Measurements from ENCODE around the gene LYZL4. TPM values are rescaled to one million over a fixed set of nuclear protein-coding genes. Genes with fewer than 3 reads are reported as not detected.

LYZL4 gene
- total RNA-seq, 1 donor: not detected

DNA sequence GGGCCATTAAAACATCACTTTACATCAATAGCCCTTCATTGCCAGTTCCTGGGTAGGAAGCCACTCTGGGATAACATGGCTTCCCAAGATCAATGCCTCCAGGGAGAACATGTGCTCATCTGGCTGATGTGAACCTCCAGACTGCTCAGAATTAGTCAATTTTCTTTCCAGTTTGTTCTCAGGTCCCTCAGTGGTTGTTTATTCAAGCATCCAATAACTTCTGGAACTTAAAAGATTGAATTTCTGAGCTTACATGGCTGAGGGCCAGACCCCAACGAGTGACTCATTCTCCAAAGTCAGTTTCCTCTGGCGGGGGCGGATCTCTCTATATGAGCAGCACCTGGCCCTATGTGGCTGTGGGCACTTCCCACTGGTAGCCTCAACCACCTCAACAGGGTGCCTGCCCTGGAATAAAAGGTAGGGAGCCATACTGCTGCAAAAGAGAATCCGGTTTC, 34.0 kb downstream of the LYZL4 start:
- peak in 2 of 3 donors; percentile 68 to 80 for DNase-seq (ENCODE audit: low read depth in 2 of 3, low spot score in 2 of 3)

DNA sequence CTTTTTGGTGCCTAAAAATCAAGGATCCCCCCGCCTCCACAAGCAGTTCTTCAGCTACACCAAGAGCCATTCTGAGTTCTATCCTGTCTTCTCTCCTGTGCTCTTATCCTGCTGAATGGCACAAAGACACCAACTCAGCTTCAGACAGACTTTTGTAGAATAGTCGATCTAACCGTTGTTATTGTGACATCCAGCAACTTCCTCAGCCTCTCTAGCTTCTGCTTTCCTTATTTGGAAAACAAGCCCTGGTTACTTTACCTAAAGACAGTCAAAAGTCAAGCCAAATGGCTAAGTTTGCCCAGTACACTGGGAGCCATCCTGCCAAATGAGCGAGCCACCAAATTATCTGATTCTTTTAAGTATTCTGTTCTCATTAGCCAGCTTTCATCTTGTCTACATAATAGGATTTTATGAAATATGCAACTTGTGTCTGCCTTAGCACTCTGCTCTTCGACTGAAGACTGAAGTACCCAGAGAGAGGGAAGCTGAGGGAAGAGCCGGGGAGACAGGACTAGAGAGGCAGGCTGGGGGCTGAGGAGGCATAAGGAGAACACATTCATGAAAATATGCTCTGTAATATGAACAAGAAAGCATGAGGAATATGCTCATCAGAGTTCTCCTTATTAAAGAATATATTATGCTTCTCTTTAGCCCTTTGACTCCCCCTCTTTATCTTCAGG, 35.1 kb downstream of the LYZL4 start:
- DNase-seq (ENCODE audit: low read depth in 2 of 3, low spot score in 2 of 3): no peak

DNA sequence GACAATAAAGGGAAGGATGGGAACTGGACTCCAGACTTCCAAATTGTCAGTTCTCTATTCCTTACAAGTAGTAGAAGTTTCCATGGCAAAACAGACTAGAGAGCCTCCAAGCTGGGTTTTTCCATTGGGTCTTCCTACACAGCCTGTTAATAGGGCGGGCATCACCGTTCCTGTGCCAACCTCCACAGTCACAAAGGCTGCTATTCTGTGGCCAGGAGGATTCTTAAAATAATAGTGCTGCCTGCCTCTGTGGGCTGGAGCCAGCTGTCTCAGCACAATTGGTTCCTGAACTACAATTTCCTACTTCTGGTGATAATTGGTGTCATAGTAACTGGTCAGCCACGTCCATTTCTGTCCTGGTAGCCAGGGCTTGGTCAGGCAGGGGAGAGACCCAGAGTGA, 38.6 kb downstream of the LYZL4 start:
- no peak for DNase-seq (ENCODE audit: low read depth in 2 of 3, low spot score in 2 of 3)

DNA sequence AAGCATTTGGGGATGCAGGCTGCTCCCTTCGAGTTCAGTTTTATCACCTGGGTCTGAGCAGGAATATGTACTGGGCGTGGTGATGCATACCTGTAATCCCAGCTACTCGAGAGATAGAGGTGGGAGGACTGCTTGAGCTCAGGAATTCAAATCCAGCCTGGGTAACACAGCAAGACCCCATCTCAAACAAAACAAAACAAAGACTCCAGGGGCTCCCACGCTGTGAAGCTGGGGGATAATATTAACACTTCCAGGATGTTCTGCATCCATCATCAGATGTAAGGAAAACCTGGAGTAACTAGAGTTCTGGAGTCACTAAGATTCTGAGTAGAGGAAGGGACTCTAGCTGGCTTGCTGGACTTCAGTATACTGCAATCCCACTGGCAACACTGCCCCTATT, 40.6 kb downstream of the LYZL4 start:
- no peak for DNase-seq (ENCODE audit: low read depth in 2 of 3, low spot score in 2 of 3)

DNA sequence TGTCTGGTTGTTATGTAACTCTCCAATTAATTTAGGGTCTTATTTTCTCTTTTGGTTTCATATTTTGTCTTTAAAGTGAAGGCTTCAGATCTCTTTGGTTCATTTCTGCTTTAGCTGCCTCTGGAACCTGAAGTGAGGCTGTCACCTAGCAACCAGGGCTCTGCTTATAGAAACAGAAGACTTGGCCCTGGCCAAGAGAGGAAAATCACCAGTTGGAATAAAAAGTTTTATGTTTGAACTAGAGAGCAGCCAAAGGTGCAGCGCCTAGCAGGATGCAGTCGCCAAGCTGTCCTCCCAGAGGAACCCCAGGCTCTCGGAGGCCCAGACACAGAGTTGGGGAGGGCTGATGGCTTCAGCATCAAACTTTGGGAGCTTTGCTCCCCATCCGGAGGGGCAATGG, 41.1 kb downstream of the LYZL4 start:
- DNase-seq (ENCODE audit: low read depth in 2 of 3, low spot score in 2 of 3): peak in 2 of 3 donors; percentile 58 to 82

DNA sequence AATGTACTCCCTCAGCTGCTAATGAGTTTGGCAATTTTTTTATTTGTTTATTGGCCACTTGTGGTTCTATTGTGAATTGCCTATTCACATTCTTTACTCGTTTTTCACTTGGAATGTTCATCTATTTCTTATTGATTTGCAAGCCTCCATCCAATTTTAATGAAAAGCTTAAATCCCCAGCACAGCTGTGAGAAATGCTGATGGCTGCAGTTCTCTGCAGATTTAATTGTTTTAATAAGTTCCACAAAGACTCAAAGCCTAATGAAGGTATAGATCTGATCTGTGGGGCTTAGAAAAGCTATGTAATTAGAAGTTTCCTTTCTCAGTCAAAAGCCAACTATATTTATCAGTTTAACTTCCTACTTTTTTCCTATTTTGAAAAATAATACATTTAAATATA, 41.5 kb downstream of the LYZL4 start:
- no peak for DNase-seq (ENCODE audit: low read depth in 2 of 3, low spot score in 2 of 3)

DNA sequence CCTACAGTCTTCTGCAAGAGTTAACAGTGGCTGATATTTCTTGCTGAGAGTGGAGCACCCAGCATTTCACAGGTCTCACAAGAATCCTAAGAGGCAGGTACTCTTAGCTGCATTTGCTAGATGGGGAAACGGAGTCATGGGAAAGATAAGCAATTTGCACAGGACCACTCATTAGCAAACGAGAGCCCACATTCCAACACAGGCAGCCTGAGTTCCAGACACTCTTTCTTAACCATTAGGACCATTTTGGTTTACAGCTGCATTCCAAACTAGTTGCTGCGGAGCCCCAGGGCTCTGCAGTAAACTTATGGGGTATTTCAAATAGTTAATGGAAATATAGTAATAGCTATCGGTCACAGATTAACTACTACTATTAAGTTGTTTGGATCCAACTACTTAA, 42.5 kb downstream of the LYZL4 start:
- no peak for DNase-seq (ENCODE audit: low read depth in 2 of 3, low spot score in 2 of 3)

DNA sequence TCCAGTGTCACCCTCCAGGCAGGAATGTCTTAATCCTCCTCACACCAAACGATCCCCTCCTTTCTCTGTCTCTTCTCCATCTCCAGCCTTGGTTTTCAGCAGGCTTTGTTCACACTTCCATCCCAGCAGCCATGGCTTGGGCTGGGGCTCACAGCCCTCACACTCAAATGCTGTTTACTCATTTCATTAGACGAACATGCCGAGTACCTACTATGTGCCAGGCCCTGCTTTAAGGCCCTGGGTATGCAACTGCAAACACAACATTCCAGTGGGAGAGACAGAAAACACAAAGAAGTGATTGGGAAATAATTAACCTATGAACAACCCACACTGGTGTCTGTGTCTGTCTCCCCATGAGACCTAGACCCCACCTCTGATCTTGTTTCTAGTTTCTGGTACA, 43.9 kb downstream of the LYZL4 start:
- no peak for DNase-seq (ENCODE audit: low read depth in 2 of 3, low spot score in 2 of 3)

DNA sequence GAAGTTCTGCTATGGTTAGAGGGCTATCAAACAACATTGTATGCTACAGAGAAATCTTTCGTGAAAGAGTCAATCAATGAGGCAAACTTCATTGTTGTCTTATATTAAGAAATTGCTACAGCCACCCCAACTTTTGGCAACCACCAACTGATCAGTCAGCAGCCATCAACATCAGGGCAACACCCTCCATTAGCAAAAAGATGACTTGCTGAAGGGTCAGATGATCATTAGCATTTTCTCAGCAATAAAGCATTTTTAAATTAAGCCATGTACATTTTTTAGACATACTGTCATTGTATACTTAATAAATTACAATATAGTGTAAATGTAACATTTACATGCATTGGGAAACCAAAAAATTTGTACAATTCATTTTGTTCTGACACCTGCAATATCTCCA, 53.1 kb downstream of the LYZL4 start:
- no peak for DNase-seq (ENCODE audit: low read depth in 2 of 3, low spot score in 2 of 3)

DNA sequence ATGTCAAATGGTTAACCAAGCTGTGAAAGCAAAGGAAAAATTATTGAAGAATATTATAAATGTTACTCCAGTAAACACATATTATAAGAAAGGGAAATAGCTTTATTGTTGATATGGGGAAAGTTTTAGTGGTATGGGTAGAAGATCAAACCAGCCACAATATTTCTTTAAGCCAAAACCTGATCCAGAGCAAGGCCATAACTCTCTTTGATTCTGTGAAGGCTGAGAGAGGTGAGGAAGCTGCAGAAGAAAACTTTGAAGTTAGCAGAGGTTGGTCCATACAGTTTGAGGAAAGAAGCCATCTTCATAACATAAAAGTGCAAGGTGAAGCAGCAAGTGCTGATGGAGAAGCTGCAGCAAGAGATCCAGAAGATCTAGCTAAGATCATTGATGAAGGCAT, 54.8 kb downstream of the LYZL4 start:
- no peak for DNase-seq (ENCODE audit: low read depth in 2 of 3, low spot score in 2 of 3)

DNA sequence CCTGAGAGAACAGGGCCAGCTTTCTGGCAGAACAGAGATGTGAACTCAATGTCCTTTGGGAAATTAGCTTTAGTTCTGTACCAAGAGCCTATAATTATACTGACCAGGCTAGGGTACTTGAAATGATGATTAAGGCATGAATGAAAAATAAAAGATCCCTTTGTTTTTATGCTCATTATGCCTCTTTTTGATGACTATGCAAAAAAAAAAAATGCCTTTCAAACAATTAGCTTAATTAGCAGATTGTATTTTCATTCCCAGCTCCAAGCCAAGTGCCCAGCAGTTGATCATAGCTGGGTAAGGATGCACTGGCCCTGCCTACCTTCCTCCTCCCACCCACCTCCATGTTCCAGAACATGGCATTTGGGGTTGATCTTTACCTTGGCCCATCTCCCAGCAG, 56.8 kb downstream of the LYZL4 start:
- DNase-seq (ENCODE audit: low read depth in 2 of 3, low spot score in 2 of 3): no peak

DNA sequence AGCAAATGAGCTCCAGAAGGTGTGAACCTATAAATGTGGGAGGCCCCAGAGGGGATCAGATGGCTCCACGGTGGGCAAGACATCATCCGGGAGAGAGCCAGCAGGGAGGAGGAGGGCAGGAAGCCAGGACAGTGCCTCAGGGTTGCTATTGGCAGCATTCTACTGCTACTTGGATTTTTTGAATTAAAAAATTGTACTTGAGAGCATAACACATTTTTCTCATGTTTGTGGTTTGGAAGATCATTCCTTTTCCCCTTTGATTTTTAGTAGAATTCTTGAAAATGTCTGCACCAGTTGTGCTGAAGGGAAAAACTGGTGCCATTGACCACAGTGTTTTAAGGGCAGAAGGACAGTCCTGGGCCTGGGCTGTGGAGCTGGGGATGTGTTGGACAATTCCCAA, 59.2 kb downstream of the LYZL4 start:
- DNase-seq (ENCODE audit: low read depth in 2 of 3, low spot score in 2 of 3): no peak

DNA sequence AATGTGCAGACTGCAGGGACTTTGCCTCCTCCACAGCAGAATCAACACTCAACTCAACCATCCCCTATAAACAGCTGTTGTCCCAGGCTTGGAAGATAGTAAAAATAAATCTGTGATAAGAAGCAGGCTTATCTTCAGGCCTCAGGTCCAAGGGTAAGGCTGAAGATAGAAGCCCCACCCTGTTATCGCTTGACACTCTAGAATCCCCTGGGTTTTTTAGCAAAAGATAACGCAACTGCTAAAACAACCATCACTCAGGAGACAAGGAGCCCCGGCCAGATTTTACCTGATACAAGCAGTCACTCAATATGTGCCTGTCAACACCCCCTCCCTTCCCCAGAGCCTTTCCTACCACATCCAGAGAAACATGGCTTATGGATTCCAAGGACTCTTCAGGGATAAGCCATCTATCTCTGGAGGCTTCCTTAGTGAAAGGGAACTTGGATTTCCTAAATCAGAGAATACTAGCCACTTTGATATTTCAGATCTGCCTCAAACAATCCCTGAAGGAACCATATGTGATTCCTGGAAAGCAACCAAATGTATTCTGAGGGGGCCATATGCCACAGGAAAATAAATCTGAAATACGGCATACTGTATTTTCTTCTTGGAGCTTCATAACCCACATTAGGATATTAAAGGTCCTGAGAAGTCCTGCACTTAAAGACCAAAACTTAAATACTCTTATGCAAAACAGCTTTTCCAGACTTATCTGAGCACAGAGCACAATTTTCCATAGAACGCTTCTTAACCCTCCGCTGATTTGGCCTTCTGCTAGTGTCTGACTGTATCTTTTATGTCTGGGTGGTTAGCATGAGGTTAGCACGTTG, 60.4 kb downstream of the LYZL4 start:
- no peak for DNase-seq (ENCODE audit: low read depth in 2 of 3, low spot score in 2 of 3)

DNA sequence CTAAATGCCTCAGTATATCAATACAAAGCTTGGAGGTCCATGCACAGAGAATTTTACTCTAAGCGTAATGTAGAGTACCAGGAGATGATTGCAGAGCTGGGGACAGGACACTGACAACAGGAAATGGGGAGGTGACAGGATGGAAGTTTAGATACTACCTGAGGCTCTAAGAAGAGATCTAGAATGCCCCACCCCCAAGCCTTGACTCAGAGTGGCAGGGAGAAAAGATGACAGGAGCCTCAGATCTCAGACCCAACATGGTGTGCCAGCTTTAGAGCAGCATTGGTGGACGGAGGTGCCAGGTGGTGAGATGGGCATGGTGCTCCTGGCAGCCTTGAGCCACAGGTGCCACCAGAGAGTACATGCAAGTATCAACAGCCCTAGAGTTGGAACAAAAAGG, 62.5 kb downstream of the LYZL4 start:
- no peak for DNase-seq (ENCODE audit: low read depth in 2 of 3, low spot score in 2 of 3)

Other genes starting within 250 kb of the LYZL4 start
- gene CCK, start 144.4 kb downstream of the LYZL4 start, total RNA-seq: not detected
- gene VIPR1, start 92.0 kb upstream of the LYZL4 start, total RNA-seq: 1.1 TPM
- gene SEC22C, start 171.4 kb upstream of the LYZL4 start, total RNA-seq: 32.6 TPM
- gene SS18L2, start 180.2 kb upstream of the LYZL4 start, total RNA-seq: 14.5 TPM
- gene NKTR, start 190.1 kb upstream of the LYZL4 start, total RNA-seq: 56.3 TPM
- 5.9 TPM for gene ZBTB47, start 243.1 kb upstream of the LYZL4 start, total RNA-seq